A673 (cell line): ENCODE results near the gene PHETA2. TPM values are rescaled to one million over a fixed set of nuclear protein-coding genes. Genes with fewer than 3 reads are reported as not detected.

Experiments
- BruUV-seq: library from RNA; stranded (reverse); fragments of 400-500 nt; replicated peaks from 2 replicates; lab custom pipeline; 2021; lab: Mats Ljungman, UMichigan
- CTCF ChIA-PET: fragments of 300-600 bp; sonication (Branson Sonifier 250); formaldehyde crosslinking; loops from one replicate; lab custom pipeline; 2022; ENCODE audit warnings: antibody characterized with exemption; lab: Charles Lee
- POLR2A ChIA-PET: fragments of 300-600 bp; sonication (Branson Sonifier 250); formaldehyde crosslinking; loops from one replicate; lab custom pipeline; 2022; ENCODE audit warnings: antibody characterized with exemption; ENCODE audit not compliant: low non-redundant PET; lab: Charles Lee
- DNase-seq: peaks from one replicate; pipeline ENCODE4 v3.0.0-alpha.2; 2015; ENCODE audit warnings: low spot score
- H3K27ac ChIP-seq: fragments of 200-600 bp; sonication (generic); 2 replicates; pipeline ENCODE4 v1.5.1; 2016; ENCODE audit warnings: mixed run types, low read depth, mild to moderate bottlenecking, mixed read lengths, antibody characterized with exemption, low read length; ENCODE audit not compliant: poor library complexity, severe bottlenecking
- H3K27me3 ChIP-seq: fragments of 200-600 bp; sonication (generic); replicated peaks from 2 replicates; pipeline ENCODE4 v1.6.1; 2017; ENCODE audit warnings: mixed run types, low read depth, mild to moderate bottlenecking, mixed read lengths, antibody characterized with exemption, low read length; ENCODE audit not compliant: insufficient read depth, poor library complexity
- H3K36me3 ChIP-seq: fragments of 200-600 bp; sonication (generic); 2 replicates; pipeline ENCODE4 v1.6.1; 2016; ENCODE audit warnings: mixed run types, mild to moderate bottlenecking, mixed read lengths, antibody characterized with exemption, low read length; ENCODE audit not compliant: insufficient read depth, poor library complexity, severe bottlenecking
- H3K4me1 ChIP-seq: fragments of 200-600 bp; sonication (generic); 2 replicates; pipeline ENCODE4 v1.6.1; 2017; ENCODE audit warnings: mixed run types, mild to moderate bottlenecking, mixed read lengths, antibody characterized with exemption, low read length; ENCODE audit not compliant: insufficient read depth, poor library complexity, severe bottlenecking
- H3K4me3 ChIP-seq: fragments of 200-600 bp; sonication (generic); 2 replicates; pipeline ENCODE4 v1.5.1; 2016; ENCODE audit warnings: low read depth, mixed run types, mild to moderate bottlenecking, mixed read lengths, low read length; ENCODE audit not compliant: poor library complexity, severe bottlenecking
- H3K9me3 ChIP-seq: fragments of 200-600 bp; sonication (generic); 2 replicates; pipeline ENCODE4 v1.6.1; 2016; ENCODE audit warnings: mixed run types, low read depth, mild to moderate bottlenecking, mixed read lengths, antibody characterized with exemption, low read length; ENCODE audit not compliant: poor library complexity, severe bottlenecking
- EZH2 ChIP-seq: fragments of 200-600 bp; sonication (generic); IDR thresholded peaks from 2 replicates; pipeline ENCODE4 v1.6.1; 2017; ENCODE audit warnings: borderline replicate concordance, low read depth, mild to moderate bottlenecking, mixed read lengths, antibody characterized with exemption, low read length; ENCODE audit not compliant: poor library complexity, severe bottlenecking
- intact Hi-C: fragments of 100-400 bp; cut with micrococcal nuclease; formaldehyde crosslinking; loops from one replicate; pipeline ENCODE4 v1.10.0; 2022; ENCODE audit not compliant: unreplicated experiment
- total RNA-seq: library from RNA; stranded (reverse); gene quantifications from 2 replicates; pipeline ENCODE4 v1.2.3, GENCODE V29; 2021
- TF ChIP-seq, protein P1 (sequence below): fragments of 300-800, 200-600 bp; sonication (generic); conservative IDR thresholded peaks from 2 replicates; pipeline ENCODE4 v1.5.1; 2017; ENCODE audit warnings: low read depth, mild to moderate bottlenecking, antibody characterized with exemption, low read length, moderate library complexity, mixed read lengths

The PHETA2 gene
- total RNA-seq, 1 experiment from 2014 or later, result 0.97 TPM

DNA sequence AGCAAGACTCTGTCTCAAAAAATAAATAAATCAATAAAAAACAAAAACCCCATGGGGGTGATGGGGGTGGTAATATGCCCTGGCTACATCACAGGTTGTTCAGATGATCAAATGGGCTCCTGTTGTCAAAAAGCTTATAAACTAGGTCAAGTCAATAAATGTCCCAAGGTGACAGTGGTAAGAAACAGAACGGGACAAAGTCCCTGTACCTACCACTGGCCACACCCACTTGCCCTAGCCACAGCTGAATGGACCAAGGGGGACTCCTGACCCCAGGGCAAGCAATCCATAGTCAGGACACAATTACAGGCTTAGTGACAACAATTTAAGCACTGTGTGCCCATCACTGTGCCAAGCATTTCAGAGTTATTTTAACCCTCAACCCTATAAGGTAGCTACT is 9.4 kb upstream of the PHETA2 start:
- Histone ChIP-seq H3K27me3 (no peaks in the 10 kb centered on the region), H3K4me1 (no peaks in the 10 kb centered on the region), H3K27ac (no peak overlapping the region), H3K36me3 (peaks cover 22% of the 10 kb centered on the region), H3K4me3 (no peak overlapping the region), H3K9me3 (no peaks in the 10 kb centered on the region)
- ChIA-PET CTCF (no interaction called here), POLR2A (no interaction called here)
- TF ChIP-seq, protein P1, sequence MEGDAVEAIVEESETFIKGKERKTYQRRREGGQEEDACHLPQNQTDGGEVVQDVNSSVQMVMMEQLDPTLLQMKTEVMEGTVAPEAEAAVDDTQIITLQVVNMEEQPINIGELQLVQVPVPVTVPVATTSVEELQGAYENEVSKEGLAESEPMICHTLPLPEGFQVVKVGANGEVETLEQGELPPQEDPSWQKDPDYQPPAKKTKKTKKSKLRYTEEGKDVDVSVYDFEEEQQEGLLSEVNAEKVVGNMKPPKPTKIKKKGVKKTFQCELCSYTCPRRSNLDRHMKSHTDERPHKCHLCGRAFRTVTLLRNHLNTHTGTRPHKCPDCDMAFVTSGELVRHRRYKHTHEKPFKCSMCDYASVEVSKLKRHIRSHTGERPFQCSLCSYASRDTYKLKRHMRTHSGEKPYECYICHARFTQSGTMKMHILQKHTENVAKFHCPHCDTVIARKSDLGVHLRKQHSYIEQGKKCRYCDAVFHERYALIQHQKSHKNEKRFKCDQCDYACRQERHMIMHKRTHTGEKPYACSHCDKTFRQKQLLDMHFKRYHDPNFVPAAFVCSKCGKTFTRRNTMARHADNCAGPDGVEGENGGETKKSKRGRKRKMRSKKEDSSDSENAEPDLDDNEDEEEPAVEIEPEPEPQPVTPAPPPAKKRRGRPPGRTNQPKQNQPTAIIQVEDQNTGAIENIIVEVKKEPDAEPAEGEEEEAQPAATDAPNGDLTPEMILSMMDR, result no peak
- TF ChIP-seq EZH2, result no peak
- no peak for DNase-seq
- intact Hi-C loops, result no loop called here
- BruUV-seq, result no TSS peak

DNA sequence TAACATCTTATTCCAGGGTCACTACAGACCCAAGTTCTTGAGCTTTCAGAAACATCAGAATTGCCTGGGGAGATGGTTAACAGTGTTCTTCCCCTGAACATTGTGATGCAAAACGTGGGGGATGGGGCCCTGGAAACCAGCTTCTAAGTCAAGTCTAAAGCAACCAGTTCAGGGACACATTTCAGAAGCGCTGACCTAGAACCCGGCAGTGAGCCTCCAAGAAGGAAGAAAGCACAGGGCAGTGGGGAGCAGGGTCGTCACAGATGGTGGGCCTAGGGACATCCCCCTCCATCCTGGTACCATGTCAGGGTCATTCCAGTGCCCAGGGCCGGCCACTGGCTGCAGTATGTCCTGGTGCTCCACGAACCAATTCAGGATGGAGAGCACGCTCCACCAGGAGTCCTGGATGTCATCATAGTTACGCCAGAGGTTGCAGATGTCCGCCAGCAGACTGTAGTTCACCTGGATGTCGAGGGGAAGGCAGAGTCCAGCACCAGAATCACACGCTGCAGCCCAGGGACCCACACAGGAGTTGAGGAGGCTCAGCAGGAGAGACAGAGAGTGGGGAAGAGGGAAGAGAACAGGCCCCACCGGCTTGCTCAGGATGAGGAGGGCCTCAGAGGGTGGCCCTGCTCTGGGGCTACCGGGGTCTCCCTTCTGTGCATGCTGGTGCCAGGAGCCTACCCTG is 8.5 kb upstream of the PHETA2 start:
- ChIA-PET POLR2A (no interaction called here), CTCF (no interaction called here)
- no peaks in the 10 kb centered on the region for H3K9me3 ChIP-seq
- H3K4me3 ChIP-seq, result no peak overlapping the region
- no peak for DNase-seq
- intact Hi-C loops, result no loop called here
- H3K4me1 ChIP-seq, result no peaks in the 10 kb centered on the region
- H3K27me3 ChIP-seq, result no peaks in the 10 kb centered on the region
- TF ChIP-seq EZH2, result no peak
- H3K27ac ChIP-seq, result no peak overlapping the region
- peaks cover 17% of the 10 kb centered on the region for H3K36me3 ChIP-seq
- no TSS peak for BruUV-seq

DNA sequence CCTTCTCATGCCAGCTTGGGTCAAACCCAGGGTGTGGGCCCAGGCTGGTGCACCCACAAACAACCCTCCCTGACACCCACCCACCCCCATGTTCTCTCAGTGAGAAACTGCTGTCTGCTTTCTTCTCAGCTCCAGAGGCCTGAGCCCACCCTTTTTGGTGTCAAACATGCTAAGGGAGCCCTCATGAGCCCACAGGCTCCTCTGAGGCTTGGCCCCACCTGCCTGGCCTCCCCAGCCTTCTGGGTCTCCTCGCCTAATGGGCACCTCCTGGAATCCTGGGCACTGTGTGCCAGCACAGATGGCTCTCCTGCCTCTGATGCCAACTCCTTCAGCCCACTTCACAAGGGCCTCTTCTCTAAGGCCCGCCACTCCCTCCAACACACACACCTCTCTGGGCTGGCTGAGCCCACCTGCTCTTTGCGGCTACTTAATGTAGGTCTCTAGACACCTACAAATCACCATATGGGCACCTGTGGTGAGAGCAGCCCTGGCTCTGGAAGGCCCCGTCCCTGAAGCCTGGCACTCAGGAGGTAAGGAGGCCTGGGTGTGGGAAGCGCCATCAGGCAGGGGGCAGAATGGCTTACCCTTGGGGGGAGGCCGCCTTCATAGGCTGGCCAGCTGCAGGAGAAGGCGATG is 7.8 kb upstream of the PHETA2 start:
- ChIA-PET POLR2A (no interaction called here), CTCF (no interaction called here)
- Histone ChIP-seq H3K27me3 (no peaks in the 10 kb centered on the region), H3K36me3 (peaks cover 11% of the 10 kb centered on the region), H3K4me1 (peaks cover 2% of the 10 kb centered on the region), H3K27ac (no peak overlapping the region), H3K9me3 (no peaks in the 10 kb centered on the region), H3K4me3 (no peak overlapping the region)
- TF ChIP-seq, protein P1, result no peak
- no peak for TF ChIP-seq EZH2
- intact Hi-C loops, result no loop called here
- DNase-seq, result no peak
- BruUV-seq, result no TSS peak
